OCI-LY3 (cell line): ENCODE measurements around the gene EIF6.

ENCODE experiments used
- EZH2phosphoT487 ChIP-seq: fragments of 200-600 bp; shearing (Covaris generic); IDR thresholded peaks from 2 replicates; pipeline ENCODE4 v1.6.1; 2018; ENCODE audit warnings: antibody characterized with exemption, mixed run types, low read depth
- TF ChIP-seq, protein P1 (sequence below): fragments of 200-600, 300-600 bp; sonication (generic); IDR thresholded peaks from 2 replicates; pipeline ENCODE4 v1.5.1; 2014; ENCODE audit warnings: antibody characterized with exemption, low read length, low read depth

DNA sequence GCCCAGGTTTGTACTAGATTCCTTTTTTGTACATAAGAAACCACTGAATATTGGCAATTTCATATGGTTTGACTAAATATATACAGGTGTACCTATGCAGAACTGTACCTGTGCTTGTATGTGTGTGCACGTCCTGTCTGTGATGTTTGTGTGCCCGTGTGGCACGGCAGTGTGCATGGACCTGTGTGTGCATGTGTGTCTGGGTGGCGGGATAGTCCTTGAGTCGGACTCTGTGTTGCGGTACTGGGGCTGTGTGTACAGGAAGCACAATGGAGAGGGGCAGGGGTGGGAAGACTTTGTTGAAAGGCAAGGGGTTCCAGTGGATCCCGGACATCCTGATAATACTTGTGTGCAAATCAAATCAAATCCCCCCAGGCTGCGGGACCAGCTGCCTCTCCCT is 11.1 kb upstream of the EIF6 start:
- TF ChIP-seq, protein P1, sequence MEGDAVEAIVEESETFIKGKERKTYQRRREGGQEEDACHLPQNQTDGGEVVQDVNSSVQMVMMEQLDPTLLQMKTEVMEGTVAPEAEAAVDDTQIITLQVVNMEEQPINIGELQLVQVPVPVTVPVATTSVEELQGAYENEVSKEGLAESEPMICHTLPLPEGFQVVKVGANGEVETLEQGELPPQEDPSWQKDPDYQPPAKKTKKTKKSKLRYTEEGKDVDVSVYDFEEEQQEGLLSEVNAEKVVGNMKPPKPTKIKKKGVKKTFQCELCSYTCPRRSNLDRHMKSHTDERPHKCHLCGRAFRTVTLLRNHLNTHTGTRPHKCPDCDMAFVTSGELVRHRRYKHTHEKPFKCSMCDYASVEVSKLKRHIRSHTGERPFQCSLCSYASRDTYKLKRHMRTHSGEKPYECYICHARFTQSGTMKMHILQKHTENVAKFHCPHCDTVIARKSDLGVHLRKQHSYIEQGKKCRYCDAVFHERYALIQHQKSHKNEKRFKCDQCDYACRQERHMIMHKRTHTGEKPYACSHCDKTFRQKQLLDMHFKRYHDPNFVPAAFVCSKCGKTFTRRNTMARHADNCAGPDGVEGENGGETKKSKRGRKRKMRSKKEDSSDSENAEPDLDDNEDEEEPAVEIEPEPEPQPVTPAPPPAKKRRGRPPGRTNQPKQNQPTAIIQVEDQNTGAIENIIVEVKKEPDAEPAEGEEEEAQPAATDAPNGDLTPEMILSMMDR = no peak
- TF ChIP-seq EZH2phosphoT487 = no peak
